TTC549 (cell line): ENCODE results near the gene NFS1.
"Not testable (repeated sequence)": the region's sequence is repeated elsewhere in the genome, so short reads cannot be mapped to it uniquely, and the experiment has no call there.

Experiments used
- FAIRE-seq: peaks from 2 replicates; lab custom pipeline; 2012; peaks lifted over from hg19 to GRCh38; lab: Jason Lieb, UNC

Gene NFS1

DNA sequence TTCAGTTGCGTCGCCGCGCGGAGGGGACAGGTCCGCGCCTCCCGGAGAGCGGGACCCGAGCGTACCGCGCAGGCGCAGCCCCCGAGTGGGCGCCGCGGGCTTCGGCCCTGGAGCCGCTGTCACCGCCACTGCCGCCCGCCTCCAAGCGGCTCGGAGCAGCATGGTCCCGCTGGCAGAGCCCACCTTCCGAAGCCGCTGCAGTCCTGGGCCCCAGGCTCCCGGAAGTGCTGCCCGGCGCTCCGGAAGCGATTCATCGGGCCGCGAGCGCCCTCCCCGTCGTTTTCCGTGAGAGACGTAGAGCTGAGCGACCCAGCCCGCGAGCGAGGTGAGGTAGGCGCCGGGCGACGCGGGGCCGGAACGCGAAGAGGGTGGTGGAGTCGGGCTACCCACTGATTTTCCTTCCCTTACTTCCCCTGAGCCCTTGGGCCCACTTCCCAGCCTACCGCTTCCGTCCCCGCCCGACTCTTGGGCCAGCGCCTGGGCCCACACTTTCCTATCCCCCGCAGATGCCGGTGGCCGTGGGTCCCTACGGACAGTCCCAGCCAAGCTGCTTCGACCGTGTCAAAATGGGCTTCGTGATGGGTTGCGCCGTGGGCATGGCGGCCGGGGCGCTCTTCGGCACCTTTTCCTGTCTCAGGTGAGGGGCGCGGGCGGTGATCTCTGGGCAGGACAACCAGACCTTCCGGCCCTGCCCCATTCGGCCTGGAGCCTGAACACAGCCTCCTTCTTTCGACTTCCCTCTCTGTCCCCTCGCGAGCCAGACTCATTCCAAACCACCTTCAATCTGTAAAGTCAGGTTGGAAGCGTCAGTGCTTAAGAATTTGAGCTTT, at the start of gene NFS1, which contains the start of gene ROMO1:
Gene NFS1 (minus strand): TSS at position 226 of the 830 bp plus-strand sequence. CDS start 64 bp downstream, at position 162.
Gene ROMO1 (plus strand): TSS at position 279 of the 830 bp plus-strand sequence. CDS start 228 bp downstream, at position 507.
- FAIRE-seq, result no peak

DNA sequence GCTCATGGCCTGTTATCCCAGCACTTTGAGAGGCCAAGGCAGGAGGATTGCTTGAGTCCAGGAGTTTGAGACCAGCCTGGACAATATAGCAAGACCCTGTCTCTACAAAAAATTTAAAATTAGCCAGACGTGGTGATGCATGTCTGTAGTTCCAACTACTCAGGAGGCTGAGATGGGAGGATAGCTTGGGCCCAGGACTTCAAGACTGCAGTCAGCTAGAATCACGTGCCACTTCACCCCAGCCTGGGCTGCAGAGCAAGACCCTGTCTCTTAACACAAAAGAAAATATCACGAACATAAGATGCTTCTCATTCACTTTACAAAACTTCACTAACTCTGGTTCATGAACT, 45.3 kb upstream of the NFS1 start:
- FAIRE-seq, result not testable (repeated sequence)

DNA sequence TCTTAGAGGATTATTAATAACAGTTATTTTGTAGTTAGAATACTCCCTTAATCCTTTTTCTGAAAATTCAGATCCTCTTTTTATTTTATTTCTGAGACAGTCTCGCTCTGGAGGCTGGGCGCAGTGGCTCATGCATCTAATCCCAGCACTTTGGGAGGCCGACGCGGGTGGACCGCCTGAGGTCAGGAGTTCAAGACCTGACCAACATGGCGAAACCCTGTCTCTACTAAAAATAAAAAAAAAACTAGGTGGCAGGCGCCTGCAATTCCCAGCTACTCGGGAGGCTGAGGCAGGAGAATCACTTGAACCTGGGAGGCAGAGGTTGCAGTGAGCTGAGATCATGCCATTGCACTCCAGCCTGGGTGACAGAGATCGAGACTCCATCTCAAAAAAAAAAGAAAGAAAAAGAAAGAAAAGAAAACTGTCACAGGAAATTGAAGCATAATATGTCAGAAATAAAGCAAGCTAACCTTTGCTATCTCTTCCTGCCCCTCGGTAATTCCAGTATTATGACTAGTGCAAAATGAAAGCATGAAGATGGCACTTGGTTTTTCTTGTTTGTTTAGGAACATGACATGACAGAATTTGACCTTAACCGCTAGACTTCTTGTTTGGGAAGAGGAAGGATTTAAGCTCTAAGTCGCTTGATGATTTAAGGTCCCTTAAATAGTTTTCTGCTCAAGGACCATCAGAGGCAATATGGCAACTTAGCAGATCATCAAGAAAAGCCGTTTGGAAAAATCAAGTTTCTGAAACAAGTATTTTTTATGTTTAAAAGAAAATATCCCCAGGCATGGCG, 44.7 kb upstream of the NFS1 start:
- FAIRE-seq, result no peak

DNA sequence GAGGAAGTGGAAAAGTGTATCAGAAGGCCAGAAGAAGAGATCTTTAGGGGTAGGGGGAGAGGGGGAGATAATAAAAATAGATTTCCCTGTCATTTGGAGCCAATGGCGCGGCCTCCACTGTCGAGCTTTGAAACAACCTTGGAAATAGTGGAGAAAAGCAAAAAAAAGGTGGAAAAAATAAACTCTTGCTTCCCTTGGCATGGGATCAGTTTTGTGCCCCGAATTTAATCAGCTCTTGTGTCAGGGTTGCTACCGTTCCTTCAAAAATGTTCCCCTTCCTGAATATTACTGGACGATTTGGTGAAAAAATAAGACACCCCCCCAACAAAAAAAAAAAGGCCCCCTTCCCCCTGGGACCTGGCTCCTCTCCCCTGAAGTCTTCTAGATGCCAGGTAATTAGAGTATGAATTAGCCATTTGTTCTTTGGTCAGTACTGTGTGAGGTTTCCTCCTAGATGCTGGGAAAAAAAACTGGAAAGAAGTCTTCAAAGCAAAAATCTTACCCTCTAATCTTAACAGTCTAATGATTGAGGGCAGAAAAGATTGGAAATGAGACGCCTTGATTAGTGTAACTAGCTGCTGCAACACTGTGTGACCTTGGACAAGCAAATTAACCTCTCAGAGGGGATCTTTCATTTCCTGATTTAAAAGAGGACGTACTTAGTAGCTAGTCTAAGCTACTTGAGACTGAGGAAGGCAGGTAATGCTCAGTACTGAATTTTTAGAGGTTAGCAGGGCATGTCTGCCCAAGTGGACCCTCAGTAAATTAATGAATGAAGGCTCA, 43.8 kb upstream of the NFS1 start:
- FAIRE-seq, result no peak

DNA sequence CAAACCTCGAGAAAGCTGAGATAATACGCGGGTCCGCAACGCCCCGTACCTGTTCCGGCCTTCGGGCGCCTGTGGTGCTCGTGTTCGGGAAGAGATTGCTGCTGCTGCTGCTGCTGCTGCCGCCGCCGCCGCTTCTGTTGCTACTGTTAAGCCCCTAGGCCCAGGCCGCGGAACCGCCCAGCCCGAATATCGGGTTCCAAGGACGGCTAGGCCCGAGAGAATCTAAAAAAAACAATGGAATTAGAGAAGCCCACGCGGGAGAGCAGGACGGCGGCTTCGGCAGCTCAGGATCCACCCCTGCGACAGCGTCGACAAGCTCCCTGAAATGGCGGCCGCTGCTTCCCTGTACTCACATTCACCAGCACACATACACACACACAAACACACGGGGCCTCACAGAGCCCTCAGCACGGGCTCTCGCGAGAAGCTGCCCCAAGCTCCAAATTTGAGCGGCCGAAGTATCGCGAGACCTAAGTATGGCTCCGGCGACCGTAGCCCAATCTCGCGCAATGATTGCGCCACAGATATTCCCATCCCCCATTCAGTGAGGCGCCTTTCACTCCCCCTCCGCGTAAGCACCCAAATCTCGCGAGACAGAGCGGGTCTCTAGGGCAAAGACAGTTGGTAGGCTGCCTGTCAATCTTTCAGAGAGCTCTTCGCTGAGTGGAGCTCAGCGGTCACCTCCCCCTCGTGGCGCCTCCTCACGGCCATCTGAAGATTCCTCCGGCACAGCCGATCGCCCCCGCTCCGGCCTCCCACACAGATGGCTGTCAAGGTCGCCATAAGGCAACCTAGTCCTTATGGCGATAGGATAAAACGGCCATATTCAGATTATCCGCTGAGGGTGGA, 43.0 kb upstream of the NFS1 start, which contains the start of gene RBM39:
Gene RBM39 (minus strand): TSS at position 369 of the 849 bp plus-strand sequence. CDS start 1,386 bp downstream, outside the sequence.
- FAIRE-seq, result peak; percentile 83

DNA sequence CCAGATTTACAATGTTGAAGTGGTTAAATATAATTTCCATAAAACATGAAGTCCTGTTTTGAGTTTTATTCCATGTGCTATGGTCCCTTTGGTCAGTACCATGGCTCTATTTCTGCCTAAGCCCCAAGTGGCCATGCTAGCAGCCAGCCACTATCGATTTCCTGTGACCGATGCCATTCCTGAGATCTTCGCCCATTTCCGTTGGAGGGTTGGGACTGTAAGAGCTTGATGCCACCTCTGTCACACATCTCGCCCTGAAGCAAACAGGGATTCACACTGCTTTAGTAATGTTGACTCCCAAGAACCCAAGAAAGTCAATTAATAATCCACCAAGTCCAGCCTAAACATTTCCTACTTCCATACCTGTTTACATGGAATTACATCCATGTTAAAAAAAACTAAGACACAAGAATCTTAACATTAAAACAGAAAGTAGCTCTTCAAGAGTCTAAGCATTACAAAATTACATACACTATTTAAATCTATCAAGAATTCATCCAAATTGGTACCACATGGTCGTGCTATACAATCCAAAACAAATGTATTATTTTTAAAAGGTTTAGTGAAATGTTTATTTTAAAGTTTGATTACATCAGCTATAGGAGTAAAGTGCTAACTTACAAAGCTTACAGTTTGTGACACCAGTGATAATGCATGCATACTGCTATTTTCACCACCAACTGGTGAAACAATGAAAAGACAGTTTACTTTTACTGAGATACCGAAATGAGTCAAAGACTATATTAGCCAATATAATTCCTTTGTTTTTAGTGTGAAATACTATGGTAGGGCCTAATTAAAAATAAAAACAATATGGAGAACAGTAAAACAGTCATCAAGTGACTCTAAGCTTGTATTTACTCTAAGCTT, 40.4 kb upstream of the NFS1 start:
- no peak for FAIRE-seq

DNA sequence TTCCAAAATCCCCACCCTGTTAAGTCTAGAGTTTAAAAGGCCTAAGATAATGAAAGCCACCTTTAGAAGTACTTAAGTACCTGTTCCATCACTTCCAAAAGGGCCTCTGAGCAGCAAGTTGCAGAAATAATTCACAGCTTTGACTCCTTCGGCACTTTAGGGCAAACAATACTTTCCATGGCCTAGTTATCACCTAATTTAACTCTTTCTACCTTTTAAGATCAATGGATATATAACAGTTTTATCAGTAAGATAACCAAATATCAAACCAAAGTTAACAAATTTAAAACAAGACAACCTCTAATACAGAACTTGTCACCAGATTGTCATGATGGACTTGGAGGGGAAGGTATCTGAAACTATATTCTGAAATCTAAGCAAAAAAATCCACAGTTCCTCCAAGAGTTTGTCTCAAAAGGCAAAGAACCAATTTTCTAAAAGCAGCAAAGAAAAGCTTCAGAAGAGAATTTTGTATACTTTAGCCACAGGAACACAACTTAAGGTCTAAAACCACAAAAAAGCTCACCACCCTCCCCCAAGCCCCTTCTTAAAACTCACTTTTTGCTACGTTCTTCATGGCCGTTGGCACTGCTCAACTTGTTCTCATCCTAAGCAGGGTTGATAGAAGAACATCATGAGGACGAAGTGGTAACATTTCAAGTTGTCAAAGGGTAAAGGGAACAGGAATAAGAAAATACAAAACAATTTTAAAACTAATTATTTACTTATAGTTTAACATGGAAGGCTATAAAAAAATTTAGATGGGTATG, 39.4 kb upstream of the NFS1 start:
- FAIRE-seq, result no peak

DNA sequence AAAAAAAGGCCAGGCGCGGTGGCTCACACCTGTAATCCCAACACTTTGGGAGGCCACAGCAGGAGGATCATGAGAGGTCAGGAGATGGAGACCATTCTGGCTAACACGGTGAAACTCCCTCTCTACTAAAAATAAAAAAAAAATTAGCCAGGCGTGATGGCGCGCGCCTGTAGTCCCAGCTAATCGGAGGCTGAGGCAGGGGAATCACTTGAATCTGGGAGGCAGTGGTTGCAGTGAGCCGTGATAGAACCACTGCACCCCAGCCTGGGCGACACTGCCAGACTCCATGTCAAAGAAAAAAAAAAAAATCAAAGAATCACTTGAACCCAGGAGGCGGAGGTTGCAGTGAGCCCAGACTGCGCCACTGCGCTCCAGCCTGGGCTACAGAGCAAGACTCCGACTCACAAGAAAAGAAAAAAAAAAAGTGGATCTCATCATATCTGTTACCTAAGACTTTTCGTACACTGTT, 38.7 kb upstream of the NFS1 start:
- FAIRE-seq, result no peak

DNA sequence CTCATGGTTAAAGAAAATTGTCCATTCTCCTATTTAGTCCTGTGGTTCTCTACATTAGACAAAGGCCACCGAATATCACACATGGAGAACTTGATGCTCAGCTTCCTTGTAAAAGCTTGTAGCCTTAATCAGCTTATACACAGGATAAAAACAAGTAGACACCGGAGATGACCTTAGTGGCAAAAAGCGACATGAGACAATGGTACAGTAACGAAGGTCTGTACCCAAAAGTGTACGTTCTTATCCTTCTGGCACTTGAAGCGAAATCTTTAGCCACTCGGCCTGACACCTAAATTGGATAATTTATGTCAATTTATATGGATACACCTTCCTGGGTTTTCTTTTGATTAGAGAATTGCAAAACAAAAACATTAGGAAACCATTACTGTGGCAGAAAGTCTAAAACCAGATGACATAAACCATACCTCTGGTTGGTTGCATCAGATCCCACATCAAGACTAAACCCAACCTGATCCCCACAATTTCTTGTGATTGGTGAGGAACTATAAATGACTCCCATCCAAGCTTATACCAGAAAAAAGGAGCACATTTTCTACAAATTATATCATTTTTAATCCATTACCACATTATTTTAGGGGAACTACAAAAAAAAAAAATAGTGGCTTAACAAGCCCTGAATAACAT, 36.8 kb upstream of the NFS1 start:
- no peak for FAIRE-seq

DNA sequence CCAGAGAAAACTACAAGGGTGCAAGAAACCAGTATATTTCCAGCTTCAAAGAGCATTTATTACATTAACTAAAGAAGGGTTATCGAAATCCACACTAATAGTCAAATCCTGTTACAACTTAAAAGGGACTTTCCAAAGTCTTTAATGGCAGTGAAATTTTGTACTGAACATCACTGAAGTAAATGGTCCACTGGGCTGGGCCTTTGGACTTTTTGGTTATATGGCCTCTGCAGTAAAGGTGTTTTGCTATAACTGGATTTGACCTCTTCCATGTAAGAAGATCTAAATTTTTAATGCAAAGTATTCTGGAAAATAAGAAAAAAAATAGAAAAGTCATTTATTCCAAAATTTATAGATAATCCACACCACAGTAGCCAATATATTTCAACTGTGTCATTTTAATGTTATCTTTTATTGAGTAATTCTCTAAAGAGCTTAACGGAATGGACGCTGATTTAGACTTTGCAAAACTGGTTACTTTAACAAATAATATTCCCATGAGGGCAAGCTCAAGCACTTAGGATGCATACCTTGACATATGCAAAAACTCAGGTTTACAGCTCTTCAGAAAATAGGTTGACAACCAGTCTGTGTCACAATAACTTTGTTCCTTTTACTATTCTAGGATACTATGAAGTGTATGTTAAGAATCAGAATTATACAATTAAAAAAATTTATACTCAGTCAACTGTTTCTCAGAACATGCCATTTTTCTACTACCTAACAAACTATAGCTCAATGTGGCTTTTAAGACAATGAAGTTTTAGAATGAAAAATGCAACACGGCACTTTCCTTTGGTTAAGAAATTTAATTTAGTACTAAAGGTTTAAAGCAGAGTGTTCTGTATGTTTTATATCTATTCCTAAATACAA, 35.9 kb upstream of the NFS1 start:
- no peak for FAIRE-seq

DNA sequence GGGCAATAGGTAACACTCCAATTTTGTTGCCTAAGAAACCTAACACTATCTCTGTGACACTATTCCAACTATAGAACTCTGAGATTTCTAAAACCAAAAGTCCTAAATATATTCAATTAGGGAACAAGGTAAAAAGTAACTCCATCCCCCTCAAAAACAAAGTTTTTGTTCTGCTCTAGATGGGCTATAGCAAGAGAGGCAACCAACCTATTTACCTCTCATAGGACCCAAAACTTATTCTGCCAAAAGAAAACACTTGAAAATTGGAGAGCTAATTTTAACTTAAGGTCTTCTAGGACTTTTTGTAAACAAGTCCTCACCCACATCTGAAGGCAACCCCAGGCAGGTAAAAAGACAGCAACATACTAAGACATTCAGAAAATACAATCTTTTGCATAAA, 35.2 kb upstream of the NFS1 start:
- no peak for FAIRE-seq

DNA sequence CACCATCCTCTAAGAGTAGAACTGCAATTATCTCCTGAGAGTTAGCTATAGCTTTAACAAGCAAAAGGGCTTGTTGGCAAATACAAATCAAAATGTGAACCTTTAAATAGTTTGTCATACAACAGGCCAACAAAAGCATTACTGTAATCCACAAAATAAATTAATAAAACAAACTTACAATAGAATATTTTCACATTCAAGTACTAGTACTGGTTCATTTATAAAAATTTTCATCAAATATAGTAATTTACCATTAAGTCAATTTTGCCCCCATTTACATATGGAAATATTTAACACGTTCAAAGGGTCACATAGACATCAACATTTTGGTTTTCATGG, 33.5 kb upstream of the NFS1 start:
- FAIRE-seq, result no peak

DNA sequence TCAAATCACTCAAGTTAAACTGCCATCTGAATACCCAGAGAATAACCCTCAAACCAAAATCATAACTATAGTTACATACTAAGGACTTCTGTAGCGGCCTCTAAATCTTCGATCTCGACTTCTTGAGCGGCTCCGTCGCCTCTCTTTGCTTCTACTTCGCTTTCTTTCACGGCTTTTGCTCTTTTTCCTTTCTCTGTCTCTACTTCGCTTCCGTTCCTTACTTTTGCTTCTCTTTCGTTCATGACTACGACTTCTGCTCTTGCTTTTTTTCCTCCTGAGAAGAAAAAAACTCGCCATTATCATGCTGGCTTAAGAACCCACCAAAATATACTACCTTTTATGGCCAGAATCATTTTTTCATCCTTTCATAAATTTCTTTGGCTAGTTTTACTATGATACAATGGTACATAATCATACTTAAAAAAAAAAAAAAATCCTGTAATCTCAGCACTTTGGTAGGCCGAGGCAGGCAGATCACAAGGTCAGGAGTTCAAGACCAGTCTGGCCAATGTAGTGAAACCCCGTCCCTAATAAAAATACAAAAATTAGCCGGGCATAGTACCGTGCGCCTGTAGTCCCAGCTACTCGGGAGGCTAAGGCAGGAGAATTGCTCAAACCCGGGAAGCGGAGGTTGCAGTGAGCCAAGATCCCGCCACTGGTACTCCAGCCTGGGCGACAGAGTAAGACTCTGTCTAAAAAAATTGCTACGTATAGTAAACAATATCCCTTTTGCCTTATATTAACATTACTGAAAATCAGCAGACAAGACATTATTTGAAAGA, 32.9 kb upstream of the NFS1 start:
- FAIRE-seq, result no peak

DNA sequence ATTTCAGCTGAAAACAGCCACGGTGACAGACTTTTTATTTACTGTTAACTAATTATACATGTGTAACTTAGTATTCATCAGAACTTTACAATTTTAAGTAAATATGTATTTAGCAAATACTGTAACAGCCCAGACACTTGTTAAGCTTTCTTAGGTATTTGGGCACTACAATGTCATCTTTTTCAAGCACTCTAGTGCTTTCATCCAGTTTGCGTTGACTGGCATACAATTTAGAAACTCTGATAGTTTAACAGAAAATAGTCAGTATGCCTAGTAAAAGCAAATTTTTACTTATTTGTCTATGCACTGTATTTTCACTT, 32.3 kb upstream of the NFS1 start:
- no peak for FAIRE-seq

DNA sequence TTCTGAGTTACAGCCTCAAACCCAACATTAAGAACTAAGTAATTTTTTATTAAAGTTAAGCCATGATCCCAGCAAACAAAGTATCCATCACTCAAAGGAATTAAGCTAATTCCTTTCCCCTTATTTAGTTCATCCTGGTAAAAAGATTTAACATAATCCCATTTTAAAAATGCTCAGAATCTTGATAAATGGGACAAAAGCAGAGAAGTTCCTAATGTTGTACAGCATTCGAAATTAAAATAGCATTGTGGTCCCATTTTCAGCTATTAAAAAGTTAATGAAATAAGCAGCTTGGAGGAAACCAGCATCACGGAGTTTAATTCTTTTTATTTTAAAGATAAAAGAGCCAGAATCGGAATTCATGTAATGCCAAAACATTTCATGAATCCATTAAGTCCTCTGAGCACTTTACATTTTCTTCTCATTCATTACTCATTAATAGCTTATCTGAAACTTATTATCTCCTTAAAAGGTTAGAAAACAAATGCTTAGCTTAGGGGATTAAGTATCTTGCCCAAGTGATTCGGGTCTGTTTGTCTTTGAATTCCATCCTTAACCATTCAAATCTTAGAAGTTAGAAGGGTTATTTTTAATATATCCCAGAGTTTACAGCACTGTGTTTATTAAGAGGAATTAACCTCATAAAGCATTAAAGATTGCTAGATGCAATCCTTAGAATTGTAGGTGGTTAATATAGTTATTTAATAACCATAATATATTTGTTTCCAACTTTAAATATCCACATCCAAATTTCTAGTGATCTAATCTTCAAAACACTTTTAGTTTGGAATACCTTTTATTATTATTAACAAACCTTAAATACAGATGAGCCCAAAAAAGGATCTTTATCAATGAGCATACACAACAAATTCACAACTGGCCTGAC, 31.7 kb upstream of the NFS1 start:
- FAIRE-seq, result no peak

DNA sequence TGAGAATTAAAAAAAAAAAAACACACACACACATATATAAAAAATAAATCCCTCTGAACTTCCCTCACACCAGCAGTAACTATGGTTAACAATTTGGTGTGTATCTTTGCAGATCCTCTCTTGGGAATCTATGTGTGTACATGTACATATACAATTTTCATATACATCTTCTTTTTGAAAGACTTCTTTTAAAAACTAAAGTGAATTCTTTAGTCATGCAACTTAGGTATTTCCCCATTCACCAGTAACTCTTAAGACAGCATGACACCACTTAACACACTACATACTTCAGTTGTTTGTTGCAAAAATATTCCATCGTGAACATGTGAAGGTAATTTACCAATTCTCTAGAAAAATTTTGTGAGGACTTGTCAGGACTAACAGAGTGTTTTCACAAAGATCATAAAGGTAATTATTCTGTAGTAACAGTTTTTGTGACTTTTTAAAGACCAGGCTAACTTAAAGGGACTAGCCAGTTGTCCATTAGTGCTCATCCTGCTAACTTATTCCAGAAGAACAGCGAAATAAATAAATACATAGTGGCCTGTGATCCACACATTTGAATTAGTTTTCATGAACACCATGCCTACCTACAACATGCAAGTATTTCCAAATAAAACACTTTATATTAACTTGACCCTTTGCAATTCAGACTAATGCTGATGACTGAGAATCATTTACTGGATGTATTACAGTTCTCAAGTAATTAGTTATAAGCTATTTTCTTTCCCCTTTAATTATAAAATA, 30.9 kb upstream of the NFS1 start:
- FAIRE-seq, result no peak
